ENCODE data around the gene AKR1C3. TPM values are rescaled to one million over a fixed set of nuclear protein-coding genes. Genes with fewer than 3 reads are reported as not detected.
"Not testable (repeated sequence)": the region's sequence is repeated elsewhere in the genome, so short reads cannot be mapped to it uniquely, and the experiment has no call there.

AKR1C3 gene
- total RNA-seq, 2 donors from 2014 or later = 6.5 to 12.8 TPM

GRCh38 chr10:5117026-5117425 is 22.8 kb downstream of the AKR1C3 start:
- TF ChIP-seq CTCF (IDR thresholded peaks at IDR 0.05) (no peak), POLR2A (IDR thresholded peaks at IDR 0.05) (no peak), POLR2AphosphoS5 (IDR thresholded peaks at IDR 0.05) (no peak)
- 70% methylated on average over 3 of the region's 3 CpGs for WGBS
- Histone ChIP-seq H3K27ac (no peak overlapping the region), H3K9me3 (no peaks in the 10 kb centered on the region), H3K36me3 (no peaks in the 10 kb centered on the region), H3K4me1 (replicated peaks) (no peaks in the 10 kb centered on the region), H3K4me3 (no peak overlapping the region), H3K27me3 (replicated peaks; ENCODE audit: insufficient read depth) (no peaks in the 10 kb centered on the region)
- no peak for DNase-seq (ENCODE audit: low spot score)
- intact Hi-C loops (cut with DNase I) = no loop called here

- 89% methylated on average over 5 of the region's 5 CpGs for WGBS
- H3K4me1 ChIP-seq (replicated peaks); H3K27me3 ChIP-seq (replicated peaks; ENCODE audit: insufficient read depth); H3K27ac ChIP-seq; DNase-seq (ENCODE audit: low spot score); H3K4me3 ChIP-seq; H3K36me3 ChIP-seq; H3K9me3 ChIP-seq; intact Hi-C loops (cut with DNase I): not testable (repeated sequence)
Observed at GRCh38 chr10:5119997-5120396, 25.8 kb downstream of the AKR1C3 start.

- no peak for DNase-seq (ENCODE audit: low spot score)
- TF ChIP-seq POLR2AphosphoS5 (IDR thresholded peaks at IDR 0.05) = no peak
- Histone ChIP-seq H3K9me3 (no peaks in the 10 kb centered on the region), H3K4me3 (no peak overlapping the region), H3K27ac (no peak overlapping the region), H3K4me1 (replicated peaks) (no peaks in the 10 kb centered on the region), H3K36me3 (no peaks in the 10 kb centered on the region), H3K27me3 (replicated peaks; ENCODE audit: insufficient read depth) (no peaks in the 10 kb centered on the region)
- intact Hi-C loops (cut with DNase I) = no loop called here
Observed at GRCh38 chr10:5123886-5124285, 29.7 kb downstream of the AKR1C3 start.

- no peak overlapping the region for H3K4me3 ChIP-seq
- no peak for DNase-seq (ENCODE audit: low spot score)
- no peak overlapping the region for H3K27ac ChIP-seq
- H3K4me1 ChIP-seq (replicated peaks) = no peaks in the 10 kb centered on the region
- TF ChIP-seq CTCF (IDR thresholded peaks at IDR 0.05) (no peak), POLR2A (IDR thresholded peaks at IDR 0.05) (no peak), POLR2AphosphoS5 (IDR thresholded peaks at IDR 0.05) (no peak)
- intact Hi-C loops (cut with DNase I) = no loop called here
- H3K27me3 ChIP-seq (replicated peaks; ENCODE audit: insufficient read depth) = no peaks in the 10 kb centered on the region
- WGBS = 80% methylated on average over 3 of the region's 3 CpGs
- no peaks in the 10 kb centered on the region for H3K36me3 ChIP-seq
- no peaks in the 10 kb centered on the region for H3K9me3 ChIP-seq
Observed at GRCh38 chr10:5125315-5126044, 31.3 kb downstream of the AKR1C3 start.

- WGBS = 68% methylated on average over 2 of the region's 2 CpGs
- H3K9me3 ChIP-seq = no peaks in the 10 kb centered on the region
- no peaks in the 10 kb centered on the region for H3K4me1 ChIP-seq (replicated peaks)
- DNase-seq (ENCODE audit: low spot score) = no peak
- intact Hi-C loops (cut with DNase I) = no loop called here
- no peak overlapping the region for H3K4me3 ChIP-seq
- no peak overlapping the region for H3K27ac ChIP-seq
- H3K36me3 ChIP-seq = no peaks in the 10 kb centered on the region
- TF ChIP-seq POLR2AphosphoS5 (IDR thresholded peaks at IDR 0.05) (no peak), CTCF (IDR thresholded peaks at IDR 0.05) (no peak), POLR2A (IDR thresholded peaks at IDR 0.05) (no peak)
- H3K27me3 ChIP-seq (replicated peaks; ENCODE audit: insufficient read depth) = no peaks in the 10 kb centered on the region
Observed at GRCh38 chr10:5135581-5135980, 41.4 kb downstream of the AKR1C3 start.

GRCh38 chr10:5136468-5137087 is 42.4 kb downstream of the AKR1C3 start:
- TF ChIP-seq CTCF (IDR thresholded peaks at IDR 0.05) (no peak), POLR2A (IDR thresholded peaks at IDR 0.05) (no peak), POLR2AphosphoS5 (IDR thresholded peaks at IDR 0.05) (no peak)
- H3K9me3 ChIP-seq = no peaks in the 10 kb centered on the region
- H3K4me1 ChIP-seq (replicated peaks) = no peaks in the 10 kb centered on the region
- H3K27ac ChIP-seq = no peak overlapping the region
- H3K36me3 ChIP-seq = no peaks in the 10 kb centered on the region
- H3K27me3 ChIP-seq (replicated peaks; ENCODE audit: insufficient read depth) = no peaks in the 10 kb centered on the region
- no peak for DNase-seq (ENCODE audit: low spot score)
- intact Hi-C loops (cut with DNase I) = no loop called here
- 94% methylated on average over 1 of the region's 1 CpG for WGBS
- H3K4me3 ChIP-seq = no peak overlapping the region

GRCh38 chr10:5137699-5138098 is 43.5 kb downstream of the AKR1C3 start:
- H3K9me3 ChIP-seq; H3K27me3 ChIP-seq (replicated peaks; ENCODE audit: insufficient read depth); DNase-seq (ENCODE audit: low spot score); H3K27ac ChIP-seq; H3K36me3 ChIP-seq; H3K4me3 ChIP-seq; H3K4me1 ChIP-seq (replicated peaks); intact Hi-C loops (cut with DNase I): not testable (repeated sequence)
- 67% methylated on average over 4 of the region's 4 CpGs for WGBS

Measured in prostate gland (tissue), 2 donors.